NT2/D1 (cell line): ENCODE measurements around the gene DLG2.
A peak's percentile ranks its signal among the peaks of the same experiment; 100 is the strongest.

Experiments used
- DNase-seq: peaks from one replicate; pipeline ENCODE4 v3.0.0-alpha.2; 2011; ENCODE audit warnings: low read depth, low spot score
- H3K27me3 ChIP-seq: 2 replicates; pipeline ENCODE4 v1.6.0; 2011; ENCODE audit warnings: mild to moderate bottlenecking; ENCODE audit not compliant: insufficient read length, insufficient read depth
- H3K36me3 ChIP-seq: 2 replicates; pipeline ENCODE4 v1.6.1; 2011; ENCODE audit warnings: mild to moderate bottlenecking, low read length, mixed read lengths; ENCODE audit not compliant: insufficient read depth, insufficient read length
- H3K4me1 ChIP-seq: 2 replicates; pipeline ENCODE4 v1.5.1; 2011; ENCODE audit not compliant: insufficient read depth, insufficient read length
- H3K4me3 ChIP-seq: 2 replicates; pipeline ENCODE4 v1.5.1; 2011; ENCODE audit warnings: low read depth; ENCODE audit not compliant: insufficient read length
- H3K9ac ChIP-seq: 2 replicates; pipeline ENCODE4 v1.6.0; 2011; ENCODE audit warnings: low read depth; ENCODE audit not compliant: insufficient read length
- H3K9me3 ChIP-seq: 2 replicates; pipeline ENCODE4 v1.5.1; 2011; ENCODE audit warnings: mild to moderate bottlenecking, low read length; ENCODE audit not compliant: insufficient read depth
- SUZ12 ChIP-seq: IDR thresholded peaks from 2 replicates; pipeline ENCODE4 v1.6.1; 2011; ENCODE audit not compliant: insufficient read length, insufficient read depth; ENCODE audit errors: extremely low read depth
- YY1 ChIP-seq: IDR thresholded peaks from 2 replicates; pipeline ENCODE4 v1.6.1; 2011; ENCODE audit not compliant: insufficient read length, insufficient read depth
- ZNF274 ChIP-seq: IDR thresholded peaks from 2 replicates; pipeline ENCODE4 v1.6.1; 2011; ENCODE audit warnings: mild to moderate bottlenecking, low read depth, low read length

Gene DLG2

GRCh38 chr11:83845797-83846196 lies 1781.3 kb downstream of the DLG2 start:
- no peaks in the 10 kb centered on the region for H3K9me3 ChIP-seq
- no peaks in the 10 kb centered on the region for H3K27me3 ChIP-seq
- no peak overlapping the region for H3K9ac ChIP-seq
- H3K36me3 ChIP-seq, result no peaks in the 10 kb centered on the region
- H3K4me1 ChIP-seq, result no peaks in the 10 kb centered on the region
- H3K4me3 ChIP-seq, result no peak overlapping the region
- no peak for TF ChIP-seq ZNF274
- TF ChIP-seq SUZ12, result no peak
- TF ChIP-seq YY1, result no peak
- no peak for DNase-seq

GRCh38 chr11:83840326-83840725 lies 1786.8 kb downstream of the DLG2 start:
- TF ChIP-seq YY1 (no peak), SUZ12 (no peak), ZNF274 (no peak)
- Histone ChIP-seq H3K4me3 (no peak overlapping the region), H3K9ac (no peak overlapping the region), H3K27me3 (no peaks in the 10 kb centered on the region), H3K4me1 (no peaks in the 10 kb centered on the region), H3K9me3 (no peaks in the 10 kb centered on the region), H3K36me3 (no peaks in the 10 kb centered on the region)
- no peak for DNase-seq

GRCh38 chr11:83836883-83837654 lies 1790.1 kb downstream of the DLG2 start:
- no peak overlapping the region for H3K9ac ChIP-seq
- no peak overlapping the region for H3K4me3 ChIP-seq
- TF ChIP-seq SUZ12 (no peak), YY1 (no peak), ZNF274 (no peak)
- DNase-seq, result peak; percentile 57
- no peaks in the 10 kb centered on the region for H3K27me3 ChIP-seq
- no peaks in the 10 kb centered on the region for H3K4me1 ChIP-seq
- H3K9me3 ChIP-seq, result no peaks in the 10 kb centered on the region
- H3K36me3 ChIP-seq, result no peaks in the 10 kb centered on the region

GRCh38 chr11:83836065-83836464 lies 1791.1 kb downstream of the DLG2 start:
- Histone ChIP-seq H3K4me1 (no peaks in the 10 kb centered on the region), H3K27me3 (no peaks in the 10 kb centered on the region), H3K9ac (no peak overlapping the region), H3K36me3 (no peaks in the 10 kb centered on the region), H3K4me3 (no peak overlapping the region), H3K9me3 (no peaks in the 10 kb centered on the region)
- DNase-seq, result no peak
- TF ChIP-seq YY1 (no peak), ZNF274 (no peak), SUZ12 (no peak)

GRCh38 chr11:83835423-83835822 lies 1791.7 kb downstream of the DLG2 start:
- Histone ChIP-seq H3K27me3 (no peaks in the 10 kb centered on the region), H3K9me3 (no peaks in the 10 kb centered on the region), H3K9ac (no peak overlapping the region), H3K36me3 (no peaks in the 10 kb centered on the region), H3K4me3 (no peak overlapping the region), H3K4me1 (no peaks in the 10 kb centered on the region)
- DNase-seq, result no peak
- TF ChIP-seq SUZ12, result no peak
- no peak for TF ChIP-seq ZNF274
- no peak for TF ChIP-seq YY1

GRCh38 chr11:83831929-83832328 lies 1795.2 kb downstream of the DLG2 start:
- no peak overlapping the region for H3K4me3 ChIP-seq
- TF ChIP-seq YY1, result no peak
- no peak for TF ChIP-seq SUZ12
- DNase-seq, result no peak
- H3K27me3 ChIP-seq, result no peaks in the 10 kb centered on the region
- H3K4me1 ChIP-seq, result no peaks in the 10 kb centered on the region
- no peaks in the 10 kb centered on the region for H3K36me3 ChIP-seq
- H3K9me3 ChIP-seq, result no peaks in the 10 kb centered on the region
- no peak overlapping the region for H3K9ac ChIP-seq

GRCh38 chr11:83827940-83828554 lies 1799.1 kb downstream of the DLG2 start:
- H3K4me3 ChIP-seq, result no peak overlapping the region
- no peaks in the 10 kb centered on the region for H3K9me3 ChIP-seq
- H3K4me1 ChIP-seq, result no peaks in the 10 kb centered on the region
- H3K9ac ChIP-seq, result no peak overlapping the region
- peak; percentile 44 for DNase-seq
- no peaks in the 10 kb centered on the region for H3K36me3 ChIP-seq
- no peaks in the 10 kb centered on the region for H3K27me3 ChIP-seq
- TF ChIP-seq YY1, result no peak
